ENCODE measurements around the gene RDH13.

RDH13 gene

GRCh38 chr19:55089342-55089944 is 26.5 kb upstream of the RDH13 start:
- peaks cover 3% of the 10 kb centered on the region for H3K36me3 ChIP-seq (ENCODE audit: control insufficient read depth, insufficient read depth, low read length)

GRCh38 chr19:55088543-55089341 is 25.8 kb upstream of the RDH13 start:
- DNase-seq (ENCODE audit: extremely low read depth, insufficient read length): no peak
- TF ChIP-seq CTCF (IDR thresholded peaks at IDR 0.05; ENCODE audit: insufficient read depth, low read length, poor library complexity, severe bottlenecking): peak; percentile 67
- H3K4me3 ChIP-seq (replicated peaks; ENCODE audit: low read depth, low read length): no peak overlapping the region

More at GRCh38 chr19:55089342-55089944, 26.5 kb upstream of the RDH13 start:
- no peak overlapping the region for H3K4me3 ChIP-seq (replicated peaks; ENCODE audit: low read depth, low read length)
- DNase-seq (ENCODE audit: extremely low read depth, insufficient read length): no peak
- TF ChIP-seq CTCF (IDR thresholded peaks at IDR 0.05; ENCODE audit: insufficient read depth, low read length, poor library complexity, severe bottlenecking): no peak
- H3K27me3 ChIP-seq (replicated peaks; ENCODE audit: control insufficient read depth, insufficient read depth, low read length): no peaks in the 10 kb centered on the region

GRCh38 chr19:55088021-55088451 is 25.1 kb upstream of the RDH13 start:
- DNase-seq (ENCODE audit: extremely low read depth, insufficient read length): no peak
- TF ChIP-seq CTCF (IDR thresholded peaks at IDR 0.05; ENCODE audit: insufficient read depth, low read length, poor library complexity, severe bottlenecking): no peak
- Histone ChIP-seq H3K36me3 (ENCODE audit: control insufficient read depth, insufficient read depth, low read length) (peaks cover 3% of the 10 kb centered on the region), H3K27me3 (replicated peaks; ENCODE audit: control insufficient read depth, insufficient read depth, low read length) (no peaks in the 10 kb centered on the region), H3K4me3 (replicated peaks; ENCODE audit: low read depth, low read length) (no peak overlapping the region)

More at GRCh38 chr19:55088543-55089341, 25.8 kb upstream of the RDH13 start:
- Histone ChIP-seq H3K36me3 (ENCODE audit: control insufficient read depth, insufficient read depth, low read length) (peaks cover 3% of the 10 kb centered on the region), H3K27me3 (replicated peaks; ENCODE audit: control insufficient read depth, insufficient read depth, low read length) (no peaks in the 10 kb centered on the region)

DNA sequence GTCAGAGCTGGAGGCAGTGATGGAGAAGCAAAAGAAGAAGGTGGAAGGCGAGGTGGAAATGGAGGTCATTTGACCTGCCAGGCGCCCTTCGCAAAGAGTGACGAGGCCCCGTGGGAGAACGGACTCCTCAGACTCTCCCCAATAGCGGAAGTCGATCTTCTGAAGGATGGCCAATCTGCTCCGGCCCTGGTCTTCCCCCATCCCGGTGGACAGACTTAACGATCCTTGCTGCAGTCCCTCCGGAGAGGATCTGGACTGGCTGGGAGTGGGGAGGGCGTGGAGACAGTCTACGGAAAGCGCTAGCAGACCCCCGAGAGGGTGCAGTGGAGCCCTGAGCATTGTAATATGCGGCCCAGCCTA is 24.6 kb upstream of the RDH13 start:
- TF ChIP-seq CTCF (IDR thresholded peaks at IDR 0.05; ENCODE audit: insufficient read depth, low read length, poor library complexity, severe bottlenecking): no peak
- H3K27me3 ChIP-seq (replicated peaks; ENCODE audit: control insufficient read depth, insufficient read depth, low read length): no peaks in the 10 kb centered on the region
- H3K4me3 ChIP-seq (replicated peaks; ENCODE audit: low read depth, low read length): no peak overlapping the region
- no peak for DNase-seq (ENCODE audit: extremely low read depth, insufficient read length)
- H3K36me3 ChIP-seq (ENCODE audit: control insufficient read depth, insufficient read depth, low read length): peaks cover 1% of the 10 kb centered on the region

GRCh38 chr19:55086730-55087541 is 24.0 kb upstream of the RDH13 start:
- Histone ChIP-seq H3K27me3 (replicated peaks; ENCODE audit: control insufficient read depth, insufficient read depth, low read length) (no peaks in the 10 kb centered on the region; the same call in 1 of the 2 replicates), H3K4me3 (replicated peaks; ENCODE audit: low read depth, low read length) (no peak overlapping the region), H3K36me3 (ENCODE audit: control insufficient read depth, insufficient read depth, low read length) (peaks cover 1% of the 10 kb centered on the region)
- TF ChIP-seq CTCF (IDR thresholded peaks at IDR 0.05; ENCODE audit: insufficient read depth, low read length, poor library complexity, severe bottlenecking): no peak
- DNase-seq (ENCODE audit: extremely low read depth, insufficient read length): no peak
